Natural killer cell (primary cell): Measurements from ENCODE around the gene MDK. TPM values are rescaled to one million over a fixed set of nuclear protein-coding genes. Genes with fewer than 3 reads are reported as not detected.

Source experiments
- total RNA-seq, 4 donors: library from RNA; stranded (reverse); fragments of 120-200 nt in 1 of 4; gene quantifications; one replicate each; pipeline versions ENCODE4 v1.2.3 to v1.2.4, GENCODE V29; 2013 to 2022

MDK gene
- total RNA-seq, 3 donors from 2014 or later (not counting 1 experiment from before 2014, with no cell fraction given): 4.5 to 10.6 (median 6.3) TPM

Other genes starting within 250 kb of the MDK start
- not detected for gene CREB3L1, start 104.0 kb upstream of the MDK start, total RNA-seq
- 100 to 1,000 TPM; 307 to 377 (median 350) TPM for gene DGKZ, start 34.2 kb upstream of the MDK start, total RNA-seq
- 1 to 10 TPM; 2.2 to 6.5 (median 3.7) TPM for gene CHRM4, start 10.1 kb downstream of the MDK start, total RNA-seq
- gene AMBRA1, start 212.4 kb downstream of the MDK start, total RNA-seq: 10 to 100 TPM; 41.3 to 52.7 (median 46.2) TPM
- 10 to 100 TPM in 2 of 3 donors, 1 to 10 TPM in 1; 9.9 to 16.8 (median 12.7) TPM for gene HARBI1, start 235.6 kb downstream of the MDK start, total RNA-seq
- gene ATG13, start 235.9 kb downstream of the MDK start, total RNA-seq: 100 to 1,000 TPM; 125 to 137 (median 132) TPM